GM18873 (cell line): Measurements from ENCODE around the gene IFT25.

Experiments
- ATAC-seq: cut with Tn5 transposase; IDR thresholded peaks from one replicate; pipeline ENCODE4 v1.9.1; 2021; ENCODE audit warnings: mild to moderate bottlenecking, moderate library complexity, moderate number of reproducible peaks; ENCODE audit not compliant: unreplicated experiment, low FRiP score

IFT25 gene

DNA sequence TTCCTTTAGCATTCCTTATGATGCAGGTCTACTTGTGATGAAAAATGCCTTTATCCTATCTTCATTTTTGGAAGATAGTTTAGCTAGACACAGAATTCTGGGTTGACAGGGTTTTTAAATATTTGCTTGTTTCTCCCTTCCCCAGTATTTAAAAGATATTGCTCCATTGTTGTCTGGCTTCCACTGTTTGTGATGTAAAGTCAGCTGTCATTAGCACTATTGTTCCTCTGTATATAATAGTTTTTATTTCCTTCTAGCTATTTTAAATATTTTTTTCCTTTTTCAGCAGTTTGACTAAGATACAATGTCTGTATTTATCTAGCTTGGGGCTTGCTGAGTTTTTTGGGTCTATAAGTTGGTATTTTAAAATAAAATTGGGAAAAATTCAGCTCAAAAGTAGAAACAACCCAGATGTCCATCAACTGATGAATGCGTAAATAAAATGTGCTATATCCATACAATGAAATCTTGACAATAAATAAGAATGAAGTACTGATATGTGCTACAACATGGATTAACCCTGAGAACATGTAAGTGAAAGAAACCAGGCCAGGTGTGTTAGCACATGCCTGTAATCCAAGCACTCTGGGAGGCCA lies 11.2 kb downstream of the IFT25 start:
- ATAC-seq = no peak

DNA sequence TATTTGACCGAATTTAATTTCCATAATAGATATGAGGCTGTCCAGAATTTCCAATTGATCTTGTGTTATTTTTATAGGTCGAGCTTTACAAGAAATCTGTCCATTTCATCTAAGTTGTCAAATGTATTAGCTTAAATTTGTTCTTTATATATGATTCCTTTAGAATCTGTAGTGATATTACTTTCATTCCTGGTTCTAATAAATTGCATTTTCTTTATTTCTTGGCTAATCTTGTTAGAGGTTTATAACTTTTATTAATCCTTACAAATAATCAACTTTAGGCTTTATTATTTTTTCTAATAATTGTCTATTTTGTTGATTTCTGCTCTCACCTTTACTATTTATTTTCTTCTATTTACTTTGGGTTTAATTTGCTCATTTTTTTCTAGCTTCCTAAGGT lies 14.0 kb downstream of the IFT25 start:
- no peak for ATAC-seq

DNA sequence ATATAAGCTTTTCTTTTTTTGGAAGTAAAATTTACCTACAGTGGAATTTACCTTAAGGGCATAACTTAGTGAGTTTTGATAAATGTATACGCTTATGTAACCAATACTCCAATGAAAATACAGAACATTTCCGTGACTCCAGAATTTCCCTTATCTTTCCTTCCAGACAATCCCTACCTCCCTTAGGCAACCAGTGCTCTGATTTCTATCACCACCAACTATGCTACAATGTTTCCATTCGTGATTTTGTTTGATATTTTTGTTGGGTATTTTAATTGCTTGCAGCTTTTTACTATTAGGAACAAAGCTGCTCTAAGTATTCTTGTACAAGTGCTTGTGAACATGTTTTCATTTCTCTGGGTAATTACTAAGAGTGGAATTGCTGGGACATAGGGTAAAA lies 14.6 kb downstream of the IFT25 start:
- ATAC-seq = no peak

DNA sequence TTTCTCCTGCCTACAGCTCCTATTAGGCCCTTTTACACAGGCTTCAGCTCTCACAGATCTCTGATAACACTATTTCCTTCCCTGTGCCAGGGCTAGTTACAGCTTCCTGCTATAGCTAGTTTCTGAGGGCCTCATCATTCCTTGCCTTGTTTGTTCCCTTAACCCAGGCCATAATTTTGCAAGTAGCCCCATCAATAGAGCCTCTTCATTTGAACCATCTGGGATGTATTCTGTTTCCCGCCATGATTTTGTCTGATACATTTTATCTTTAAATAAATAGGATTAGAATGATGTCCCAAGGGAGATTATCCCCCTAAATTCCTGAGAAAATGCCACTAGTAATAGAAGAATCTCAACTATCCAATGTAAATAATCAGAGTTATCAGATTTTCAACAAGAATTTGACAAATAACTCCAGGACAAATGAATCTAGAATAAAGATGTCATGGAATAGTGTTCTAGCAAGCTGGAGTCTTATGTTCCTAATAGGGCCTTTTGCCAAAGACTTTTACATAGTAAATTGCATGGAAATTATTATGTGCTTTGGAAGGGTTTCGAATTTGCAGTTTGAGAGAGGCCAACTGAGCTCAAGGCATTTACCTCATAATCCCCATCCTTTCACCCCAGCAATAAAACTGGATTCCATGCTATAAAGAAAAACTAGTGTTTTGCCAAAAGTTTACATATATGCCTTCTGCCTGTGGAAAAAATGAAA lies 16.1 kb downstream of the IFT25 start:
- no peak for ATAC-seq

DNA sequence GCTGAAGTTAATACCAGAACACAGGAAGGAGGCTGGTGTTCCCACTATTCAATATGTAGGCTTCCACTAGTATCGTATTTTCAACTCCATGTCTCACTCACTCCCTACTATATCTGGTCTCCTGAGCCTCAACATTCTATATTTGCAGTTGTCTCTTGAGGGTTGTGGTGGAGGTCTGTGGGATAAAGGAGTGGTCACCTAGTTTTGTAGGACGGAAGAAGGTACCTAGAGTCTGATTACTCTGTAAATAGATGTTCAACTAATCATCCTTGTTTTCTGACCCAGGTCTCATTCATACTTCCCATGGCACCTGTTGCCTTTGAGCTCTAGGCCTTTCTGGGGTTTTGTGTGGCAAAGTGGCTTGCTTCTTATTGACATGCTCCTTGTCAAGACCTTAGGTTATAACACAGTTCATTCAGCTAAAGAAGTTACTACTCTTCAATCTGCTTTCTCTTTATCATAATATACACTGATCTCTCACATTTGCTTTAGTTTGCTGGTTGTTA lies 18.1 kb downstream of the IFT25 start:
- ATAC-seq = no peak

DNA sequence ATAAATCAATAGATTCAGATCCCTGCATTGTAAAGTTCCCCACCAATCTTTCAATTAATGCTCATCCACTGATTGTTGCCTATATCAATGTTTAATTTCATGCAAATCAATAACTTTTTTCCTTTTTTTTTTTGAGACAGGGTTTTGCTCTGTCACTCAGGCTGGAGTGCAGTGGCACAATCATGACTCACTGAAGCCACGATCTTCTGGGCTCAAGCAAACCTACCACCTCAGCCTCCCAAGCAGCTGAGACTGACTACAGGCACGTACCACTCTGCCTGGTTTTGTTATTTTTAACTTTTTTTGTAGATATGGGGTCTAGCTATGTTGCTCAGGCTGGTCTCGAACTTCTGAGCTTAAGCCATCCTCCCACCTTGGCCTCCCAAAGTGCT lies 25.8 kb downstream of the IFT25 start:
- ATAC-seq = no peak

DNA sequence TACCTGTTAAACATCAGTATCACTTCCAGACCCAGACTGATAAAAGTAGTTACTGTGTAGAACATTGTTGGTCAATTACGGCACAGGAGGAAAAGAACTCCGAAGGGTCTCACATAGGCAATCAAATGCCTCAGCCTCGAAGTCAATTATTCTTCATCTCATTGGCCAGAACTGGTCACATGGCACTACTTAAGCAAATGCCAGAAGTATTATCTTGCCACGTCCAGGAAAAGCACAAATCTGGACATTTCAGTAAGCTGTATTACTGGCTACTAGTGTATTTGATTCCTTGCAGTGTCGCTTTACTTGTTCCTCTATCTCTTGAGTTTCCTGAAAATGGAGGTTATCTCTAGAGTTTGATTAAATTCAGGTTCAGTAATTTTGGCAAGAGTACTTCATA lies 27.2 kb downstream of the IFT25 start:
- no peak for ATAC-seq

DNA sequence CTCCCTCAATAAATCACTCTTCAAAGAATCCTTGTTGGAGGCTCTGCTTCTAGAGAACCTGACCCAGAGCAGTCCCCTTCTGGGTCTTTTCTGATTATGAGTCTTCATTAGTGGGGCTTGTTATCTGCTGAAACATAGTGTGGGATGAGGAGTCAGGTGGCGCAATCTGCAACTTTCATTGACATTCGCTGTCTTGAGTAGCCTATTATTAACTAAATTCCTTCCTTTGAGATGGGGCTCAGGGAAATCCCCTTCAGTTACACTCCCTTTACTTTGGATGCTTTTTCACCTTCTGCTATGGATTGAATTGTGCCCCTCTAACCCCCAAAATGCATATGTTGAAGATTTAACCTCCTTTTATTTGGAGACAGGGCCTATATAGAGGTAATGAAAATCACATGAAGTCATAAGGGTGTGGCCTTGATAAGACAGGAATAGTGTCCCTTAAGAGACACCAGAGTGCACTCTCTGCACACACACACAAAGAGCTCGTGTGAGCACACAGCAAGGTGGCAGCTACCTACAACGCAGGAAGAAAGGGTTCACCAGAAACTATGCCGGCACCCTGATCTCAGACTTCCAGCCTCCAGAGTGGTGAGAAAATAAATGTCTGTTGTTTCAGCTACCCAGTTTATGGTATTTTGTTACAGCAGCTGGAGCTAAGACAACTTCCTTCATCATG lies 32.0 kb downstream of the IFT25 start:
- ATAC-seq = no peak

DNA sequence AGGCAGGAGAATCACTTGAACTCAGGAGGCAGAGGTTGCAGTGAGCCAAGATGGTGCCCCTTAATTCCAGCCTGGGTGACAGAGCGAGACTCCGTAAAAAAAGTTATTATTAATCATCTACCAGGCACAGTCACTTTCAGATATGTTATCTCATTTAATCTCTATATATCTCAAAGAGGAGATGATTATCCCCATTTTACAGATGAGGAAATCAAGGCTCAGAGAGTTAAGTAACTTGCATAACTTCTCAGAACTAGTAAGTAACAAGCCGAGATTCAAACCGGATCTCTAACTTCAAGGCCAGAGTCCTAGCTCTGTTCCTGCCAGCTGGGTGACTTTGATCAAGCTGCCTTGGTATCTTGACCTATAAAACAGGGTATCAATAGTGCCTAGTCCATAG lies 34.1 kb downstream of the IFT25 start:
- no peak for ATAC-seq

DNA sequence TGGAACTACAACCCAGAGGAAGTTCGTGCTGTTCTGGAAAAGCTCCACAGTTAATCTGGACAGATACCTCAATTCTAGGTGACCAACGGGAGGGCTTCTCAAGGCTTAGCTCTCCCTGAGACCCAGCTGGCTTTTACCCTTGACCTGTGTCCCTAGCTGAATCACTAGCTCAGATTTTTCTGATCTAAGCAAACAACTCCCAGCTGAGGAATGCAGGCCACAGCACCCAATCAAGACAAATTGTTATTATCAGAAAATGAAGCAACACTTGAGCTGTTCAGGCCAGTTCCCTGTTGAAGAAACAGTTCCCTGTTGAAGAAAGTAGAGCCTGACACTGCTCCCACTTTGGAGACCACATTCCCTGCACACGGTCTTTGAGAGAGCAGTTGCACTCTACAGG lies 35.6 kb downstream of the IFT25 start:
- ATAC-seq = no peak

DNA sequence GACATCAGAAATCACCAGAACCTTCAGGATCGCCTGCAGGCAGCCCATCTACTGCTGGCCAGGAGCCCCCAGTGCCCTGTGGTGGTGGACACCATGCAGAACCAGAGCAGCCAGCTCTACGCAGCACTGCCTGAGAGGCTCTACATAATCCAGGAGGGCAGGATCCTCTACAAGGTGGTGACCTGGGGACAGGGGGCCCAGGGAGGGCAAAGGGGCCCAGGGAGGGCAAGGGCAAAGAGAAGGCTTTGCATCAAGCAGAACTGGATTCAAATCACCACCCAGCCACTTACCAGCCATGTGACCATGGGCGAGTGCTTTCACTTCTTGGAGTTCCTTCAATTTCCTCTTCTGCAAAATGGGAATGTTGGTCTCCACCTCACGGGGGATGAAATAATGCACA lies 39.4 kb downstream of the IFT25 start:
- no peak for ATAC-seq

DNA sequence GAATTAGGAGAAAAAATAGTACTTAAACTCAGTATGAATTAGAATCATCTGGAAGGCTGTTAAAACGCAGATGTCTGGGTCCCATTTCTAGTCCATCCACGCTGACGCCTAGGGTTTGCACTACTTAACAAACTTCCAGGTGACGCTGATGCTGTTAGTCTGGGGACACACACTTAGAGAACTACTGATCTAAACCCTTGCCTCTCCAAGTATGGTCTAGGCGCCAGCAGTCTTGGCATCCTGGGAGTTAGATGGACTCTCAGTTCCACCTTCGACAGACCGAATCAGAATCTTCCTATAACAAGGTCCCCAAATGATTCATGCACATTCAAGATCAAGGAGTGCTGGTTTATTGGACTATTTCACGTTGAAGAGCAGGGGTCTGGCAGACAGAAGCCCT lies 40.0 kb downstream of the IFT25 start:
- no peak for ATAC-seq

DNA sequence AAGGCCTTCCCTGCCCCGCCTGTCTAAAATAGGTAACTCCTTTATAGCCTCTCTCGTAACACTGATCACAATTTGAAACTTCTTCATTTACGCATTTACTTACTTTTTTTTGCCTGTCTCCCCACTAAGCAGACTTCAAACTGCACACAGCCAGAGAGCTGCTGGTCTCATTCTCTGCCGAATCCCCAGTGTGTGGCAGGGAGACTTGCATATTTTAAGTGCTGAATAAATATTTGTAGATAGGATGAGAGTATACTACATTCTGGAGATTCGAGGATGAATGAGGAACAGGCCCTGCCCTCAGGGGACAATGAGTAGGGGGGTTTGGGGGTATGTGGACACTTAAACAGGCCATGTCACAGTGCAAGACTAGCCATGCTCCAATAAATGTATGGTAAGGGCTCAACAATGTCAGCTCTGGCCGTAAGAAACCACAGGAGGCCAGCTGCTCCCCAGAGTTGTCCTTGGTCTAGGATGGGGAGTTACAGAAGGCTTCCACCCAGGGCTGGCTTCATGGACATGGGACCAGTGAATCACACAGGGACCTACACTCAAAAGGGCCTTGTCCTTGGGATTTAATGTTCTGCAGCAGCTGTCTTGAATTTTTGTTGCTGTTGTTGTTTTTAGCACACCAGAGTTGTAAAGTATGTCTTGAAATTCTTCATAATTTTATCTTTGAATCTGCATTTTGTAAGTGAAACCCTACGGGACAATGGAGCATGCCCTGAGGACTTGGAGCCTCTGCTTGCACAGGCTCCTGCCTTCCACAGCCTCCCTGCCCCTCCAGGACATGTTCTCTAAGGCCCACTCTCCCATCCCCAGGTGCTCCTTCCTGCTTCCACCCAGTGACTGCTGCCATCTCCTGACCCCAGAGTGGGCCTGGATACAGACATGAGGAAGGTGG lies 43.0 kb downstream of the IFT25 start:
- no peak for ATAC-seq

DNA sequence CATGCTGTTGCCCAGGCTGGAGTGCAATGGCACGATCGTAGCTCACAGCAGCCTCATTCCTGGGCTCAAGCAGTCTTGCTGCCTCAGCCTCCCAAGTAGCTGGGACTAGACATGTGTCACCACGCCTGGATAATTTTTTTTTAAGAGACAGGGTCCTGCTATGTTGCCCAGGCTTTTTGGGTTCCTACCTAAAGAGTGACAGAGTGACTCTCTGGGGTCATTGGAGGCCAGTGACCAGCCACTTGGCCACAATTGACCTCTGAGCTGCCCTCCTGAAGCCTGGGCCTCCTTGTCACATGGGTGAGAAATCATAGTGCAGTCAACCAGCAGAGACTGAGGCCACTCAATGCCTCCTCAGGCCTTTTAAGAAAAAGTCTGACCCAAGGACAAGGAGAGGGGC lies 45.8 kb downstream of the IFT25 start:
- no peak for ATAC-seq

DNA sequence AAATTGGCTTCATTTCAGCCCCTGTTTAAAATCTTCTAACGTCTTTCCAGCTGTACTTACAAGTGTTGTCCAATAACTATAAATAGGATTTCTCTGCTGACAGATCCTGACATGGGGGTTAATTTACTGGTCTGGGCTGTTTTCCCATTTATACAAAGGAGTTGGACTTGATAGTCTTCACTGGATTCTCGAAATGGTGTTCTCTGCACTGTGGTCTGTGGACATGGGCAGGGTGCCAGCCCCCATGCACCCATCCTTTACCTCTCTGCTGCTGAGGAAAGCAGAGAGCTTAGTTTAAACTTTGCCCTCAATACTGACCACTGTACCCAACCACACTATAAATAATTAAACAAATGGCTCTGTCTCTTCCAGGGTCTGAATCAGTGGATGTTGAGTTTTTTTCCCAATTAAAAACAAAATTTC lies 46.3 kb downstream of the IFT25 start:
- no peak for ATAC-seq

DNA sequence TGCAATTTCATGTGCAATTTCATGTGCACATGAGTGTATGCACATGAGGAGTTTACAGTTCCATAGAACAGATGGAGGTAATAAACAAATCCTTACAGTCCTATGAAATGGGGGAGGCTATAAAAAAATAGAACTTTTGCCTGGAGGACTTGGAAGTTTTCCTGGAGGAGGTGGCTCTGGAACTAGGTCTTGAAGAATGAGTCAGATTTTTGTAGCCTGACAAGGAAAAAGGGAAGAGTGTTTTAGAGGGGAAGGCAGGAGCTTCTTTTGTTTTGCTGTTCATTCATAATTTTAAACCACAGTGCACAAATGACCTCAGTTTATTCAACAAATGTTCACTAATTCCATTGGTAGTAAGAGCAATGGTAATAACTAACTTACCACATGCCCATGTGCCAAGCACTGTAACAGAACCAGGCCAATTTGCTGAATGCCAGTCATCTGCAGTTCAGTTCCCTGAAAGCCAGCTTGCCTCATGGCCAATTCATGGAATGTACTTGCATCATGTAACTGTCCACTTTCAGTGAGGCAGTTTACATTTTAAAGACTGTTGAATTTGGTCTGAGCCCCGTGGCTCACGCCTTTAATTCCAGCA lies 48.8 kb downstream of the IFT25 start:
- ATAC-seq = no peak

DNA sequence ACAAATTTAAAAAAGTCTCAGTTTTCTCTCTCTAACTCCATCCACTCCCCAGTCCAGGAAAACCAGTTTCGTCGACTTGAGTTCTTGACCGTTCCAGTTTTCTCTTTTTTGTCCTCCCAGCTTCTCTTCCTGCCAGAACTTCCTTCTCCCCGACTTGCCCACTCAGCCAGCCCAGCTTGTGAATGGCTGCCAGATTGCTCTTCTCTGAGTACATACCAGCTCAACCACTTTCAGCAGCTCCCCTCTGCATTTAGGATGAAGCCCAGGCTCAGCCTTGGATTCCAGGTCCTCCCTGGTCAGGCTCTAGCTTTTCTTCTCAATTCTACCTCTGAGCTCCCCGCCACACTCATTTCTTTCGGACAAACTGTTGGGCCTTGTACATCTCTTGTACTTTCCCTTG lies 50.1 kb downstream of the IFT25 start:
- no peak for ATAC-seq

DNA sequence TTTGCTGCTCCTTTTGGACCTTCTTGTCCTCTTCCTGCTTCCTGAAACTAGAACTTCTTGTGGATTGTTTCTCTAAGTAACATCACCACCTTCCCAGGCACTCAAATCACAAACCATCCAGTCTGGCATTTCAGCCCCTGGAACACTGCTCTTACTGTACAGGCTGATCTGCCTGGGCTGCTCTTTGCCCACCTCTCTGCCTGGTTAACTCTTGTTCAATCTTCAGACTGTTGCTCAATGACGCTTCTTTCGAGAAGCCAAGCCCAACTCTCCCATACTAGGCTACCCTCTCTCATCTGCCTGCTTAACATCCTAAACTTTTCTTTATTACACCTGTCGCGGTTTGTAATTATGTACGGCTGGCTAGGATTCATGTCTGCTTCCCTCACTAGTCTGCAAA lies 50.9 kb downstream of the IFT25 start:
- no peak for ATAC-seq

DNA sequence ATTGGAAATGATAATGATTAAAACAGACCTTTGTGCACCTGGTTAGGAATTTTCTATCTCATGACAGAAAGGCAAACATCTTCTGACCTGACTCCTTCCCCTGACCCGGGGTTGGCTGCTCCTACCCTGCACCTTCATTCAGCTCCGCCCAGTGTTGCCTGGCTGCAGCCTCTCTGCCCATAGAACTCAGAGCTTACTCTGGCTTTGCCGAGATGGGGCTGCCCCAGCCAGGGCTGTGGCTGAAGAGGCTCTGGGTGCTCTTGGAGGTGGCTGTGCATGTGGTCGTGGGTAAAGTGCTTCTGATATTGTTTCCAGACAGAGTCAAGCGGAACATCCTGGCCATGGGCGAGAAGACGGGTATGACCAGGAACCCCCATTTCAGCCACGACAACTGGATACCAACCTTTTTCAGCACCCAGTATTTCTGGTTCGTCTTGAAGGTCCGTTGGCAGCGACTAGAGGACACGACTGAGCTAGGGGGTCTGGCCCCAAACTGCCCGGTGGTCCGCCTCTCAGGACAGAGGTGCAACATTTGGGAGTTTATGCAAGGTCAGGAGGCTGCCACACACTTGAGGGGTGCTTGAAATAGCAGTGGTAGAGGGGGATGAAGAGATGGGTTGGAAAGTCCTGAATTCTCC lies 51.4 kb downstream of the IFT25 start, which contains the start of gene DIO1:
Gene DIO1 (plus strand): TSS at position 189 of the 638 bp plus-strand sequence. CDS start 24 bp downstream, at position 213.
- ATAC-seq = no peak

DNA sequence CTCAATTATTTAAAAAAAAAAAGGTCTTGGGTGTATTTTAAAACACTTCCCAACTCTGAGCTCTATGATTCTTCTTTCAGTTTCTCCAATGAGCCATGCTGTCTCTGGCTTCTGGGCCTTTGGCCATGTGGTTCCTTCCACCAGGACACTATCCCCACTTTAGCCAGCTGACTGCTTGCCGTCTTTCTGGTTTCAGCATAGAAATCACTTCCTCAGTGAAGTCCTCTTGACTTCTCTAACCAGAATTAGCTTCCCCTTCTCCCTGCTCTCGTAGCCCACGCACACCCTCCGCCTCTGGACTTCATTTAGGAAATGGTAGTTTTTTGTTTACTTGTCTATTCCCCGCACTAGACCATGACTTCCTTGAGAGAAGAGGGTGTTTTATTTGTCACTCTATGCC lies 52.6 kb downstream of the IFT25 start:
- no peak for ATAC-seq
